Measurements from ENCODE around the gene MRPL52.
"Not testable (repeated sequence)": the region's sequence is repeated elsewhere in the genome, so short reads cannot be mapped to it uniquely, and the experiment has no call there.

Gene MRPL52

DNA sequence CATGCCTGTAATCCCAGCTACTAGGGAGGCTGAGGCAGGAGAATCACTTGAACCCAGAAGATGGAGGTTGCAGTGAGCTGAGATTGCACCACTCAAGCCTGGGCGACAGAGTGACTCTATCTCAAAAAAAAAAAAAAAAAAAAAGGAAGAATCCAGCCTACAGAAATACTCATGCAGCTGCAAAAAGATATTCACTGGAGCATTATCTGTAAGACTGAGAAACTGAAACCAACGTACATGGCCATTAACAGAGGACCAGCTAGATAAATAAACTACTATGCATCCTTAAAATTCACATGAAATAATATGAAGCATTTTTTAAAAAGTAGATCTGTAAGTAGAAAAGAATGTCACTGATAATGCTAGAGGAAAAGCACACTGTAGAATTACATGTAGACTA is 18.0 kb upstream of the MRPL52 start:
- no peak for DNase-seq

DNA sequence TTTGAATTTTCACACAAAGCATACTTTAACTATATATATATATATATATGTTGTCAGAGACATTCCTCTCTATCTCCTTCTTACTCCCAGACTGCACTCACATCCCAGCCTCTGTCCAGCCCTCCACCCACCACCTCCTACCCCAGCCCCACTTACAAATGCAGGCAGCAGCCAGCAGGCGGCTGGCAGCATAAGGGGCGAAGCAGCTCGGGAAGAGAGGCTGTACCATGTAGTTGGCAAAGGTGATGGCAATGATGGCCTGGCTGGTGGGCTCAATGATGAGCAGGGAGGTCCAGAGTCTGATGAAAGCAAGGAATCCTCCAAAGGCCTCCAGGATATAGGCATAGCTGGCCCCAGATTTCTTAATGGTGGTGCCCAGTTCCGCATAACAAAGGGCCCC is 16.9 kb upstream of the MRPL52 start:
- no peak for DNase-seq

- no peak for DNase-seq
These were observed 16.5 kb upstream of the MRPL52 start for GRCh38 chr14:22813145-22813544.

DNA sequence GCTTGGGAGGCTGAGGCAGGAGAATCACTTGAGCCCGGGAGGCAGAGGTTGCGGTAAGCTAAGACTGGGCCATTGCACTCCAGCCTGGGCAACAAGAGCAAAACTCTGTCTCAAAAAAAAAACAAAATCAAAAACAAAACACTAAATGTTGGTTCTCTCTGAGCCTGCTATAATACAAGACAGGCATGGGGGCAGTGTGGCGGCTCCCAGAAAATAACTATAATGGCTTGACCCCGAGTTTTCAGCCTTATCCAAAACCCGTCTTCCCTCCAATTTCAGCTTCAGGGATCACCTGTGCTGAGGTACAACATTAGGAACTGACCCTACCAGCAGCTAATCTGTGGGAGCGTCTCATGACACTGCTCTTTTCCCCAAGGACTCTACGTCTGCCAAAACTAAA is 15.3 kb upstream of the MRPL52 start:
- DNase-seq: no peak

DNA sequence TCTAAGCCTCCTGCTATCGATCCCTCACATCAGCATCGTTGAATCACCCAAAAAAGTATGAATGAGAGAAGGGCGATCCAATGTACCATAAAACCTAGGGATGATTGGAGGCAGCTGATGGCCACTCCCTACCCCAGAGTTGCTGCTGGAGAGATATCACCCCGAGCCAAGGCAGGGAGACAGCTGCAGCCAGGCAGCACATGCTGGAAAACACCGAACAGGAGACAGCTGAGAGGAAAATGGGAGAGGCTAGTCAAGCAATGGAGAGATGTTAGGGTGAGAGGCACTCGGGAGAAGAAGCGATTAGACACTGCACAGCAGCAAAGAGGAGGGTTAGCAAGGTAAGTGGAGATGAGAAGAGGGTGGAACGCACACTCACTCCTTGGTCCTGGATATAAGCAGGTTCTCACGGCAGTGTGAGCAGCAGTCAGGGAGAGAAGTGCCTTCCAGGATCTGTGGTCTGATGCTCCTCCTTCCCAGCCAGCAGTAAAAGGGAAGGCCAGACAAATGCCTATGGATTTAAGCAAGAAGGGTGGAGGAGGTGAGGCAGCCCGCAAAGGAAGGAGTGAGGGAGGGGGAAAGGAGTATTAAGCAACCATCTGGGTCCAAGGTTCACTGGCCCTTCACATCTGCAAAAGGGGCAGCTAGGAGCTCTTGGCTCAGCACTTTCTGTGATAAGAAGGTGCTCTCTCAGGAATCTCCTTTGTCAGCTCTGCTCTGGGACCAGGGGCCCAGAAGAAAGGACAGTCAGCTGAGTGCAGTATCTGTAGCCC is 14.6 kb upstream of the MRPL52 start, which contains the start of gene SLC7A7:
Gene SLC7A7 (minus strand): TSS at position 495 of the 773 bp plus-strand sequence. CDS start 2,037 bp downstream, outside the sequence.
- DNase-seq: peak; percentile 23

GRCh38 chr14:22819151-22819988 is 10.3 kb upstream of the MRPL52 start:
- no peak for DNase-seq

- DNase-seq: no peak
These were observed 9.0 kb upstream of the MRPL52 start for GRCh38 chr14:22820731-22821130.

DNA sequence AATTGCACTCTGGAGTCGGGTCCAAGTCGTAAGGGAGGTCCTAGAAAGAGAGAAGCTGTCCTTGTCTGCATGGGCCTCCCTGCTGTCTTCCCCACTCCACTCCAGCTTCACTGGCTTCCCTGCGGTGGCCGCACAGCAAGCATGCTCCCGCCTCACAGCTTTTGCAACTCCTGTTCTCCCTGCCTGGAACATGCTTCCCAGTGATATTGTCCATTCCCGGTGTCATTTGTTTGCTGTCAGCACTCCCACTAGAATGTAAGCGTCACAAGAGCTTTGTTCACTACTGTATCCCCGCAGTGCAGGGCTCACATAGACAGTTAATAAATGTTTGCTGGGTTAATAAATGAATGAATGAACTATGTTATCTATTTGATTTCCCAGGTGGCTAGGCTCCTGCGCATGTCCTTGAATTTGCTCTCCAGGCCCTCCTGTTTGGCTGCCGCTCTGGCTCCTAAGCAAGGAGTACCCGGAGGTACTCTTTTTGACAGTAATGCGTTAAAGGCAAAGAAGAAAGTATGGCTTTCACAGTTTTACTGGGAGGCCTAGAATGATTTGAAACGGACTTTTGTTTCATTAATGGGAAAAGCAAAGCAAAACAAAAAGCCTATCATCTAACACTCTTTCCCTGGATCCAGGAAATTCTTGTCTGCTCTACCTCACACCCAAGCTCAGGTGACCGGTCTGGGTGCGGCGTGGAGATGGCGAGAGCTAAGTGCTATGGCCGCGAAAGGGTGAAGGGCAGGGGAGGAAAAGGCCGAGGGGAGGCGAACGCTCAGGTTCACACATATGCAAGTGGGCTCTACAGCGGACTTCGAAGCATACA is 8.3 kb upstream of the MRPL52 start:
- DNase-seq: no peak

GRCh38 chr14:22822016-22822570 is 7.6 kb upstream of the MRPL52 start:
- DNase-seq: no peak

GRCh38 chr14:22822571-22823098 is 7.1 kb upstream of the MRPL52 start:
- peak; percentile 45 for DNase-seq

DNA sequence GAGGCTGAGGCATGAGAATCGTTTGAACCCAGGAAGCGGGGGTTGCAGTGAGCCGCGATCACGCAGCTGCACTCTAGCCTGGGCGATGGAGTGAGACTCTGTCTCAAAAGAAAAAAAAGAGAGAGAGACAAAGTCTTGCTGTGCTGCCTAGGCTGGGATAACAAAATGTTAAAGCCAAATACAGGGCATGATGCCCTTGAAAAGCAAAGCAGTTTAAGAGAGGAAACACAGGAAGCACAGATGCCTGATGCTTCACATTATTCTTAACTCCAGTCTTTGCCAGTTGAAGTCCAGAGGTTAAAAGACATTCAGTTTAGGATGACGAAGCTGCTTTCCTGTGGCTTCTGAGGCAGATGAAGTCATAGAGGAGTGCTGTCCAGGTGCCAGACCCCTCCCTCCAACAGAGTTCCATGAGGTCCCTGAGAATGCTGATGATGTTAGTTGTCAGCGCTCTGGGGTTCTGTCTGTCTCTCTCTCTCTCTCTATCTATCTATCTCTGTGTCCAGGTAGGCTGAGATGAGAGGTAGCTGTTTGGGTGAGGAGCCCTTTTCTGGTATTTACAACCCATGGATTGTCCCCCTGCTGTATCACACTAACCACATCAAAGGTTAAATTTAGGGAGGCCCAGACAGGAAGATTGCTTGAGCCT is 4.9 kb upstream of the MRPL52 start:
- DNase-seq: no peak

DNA sequence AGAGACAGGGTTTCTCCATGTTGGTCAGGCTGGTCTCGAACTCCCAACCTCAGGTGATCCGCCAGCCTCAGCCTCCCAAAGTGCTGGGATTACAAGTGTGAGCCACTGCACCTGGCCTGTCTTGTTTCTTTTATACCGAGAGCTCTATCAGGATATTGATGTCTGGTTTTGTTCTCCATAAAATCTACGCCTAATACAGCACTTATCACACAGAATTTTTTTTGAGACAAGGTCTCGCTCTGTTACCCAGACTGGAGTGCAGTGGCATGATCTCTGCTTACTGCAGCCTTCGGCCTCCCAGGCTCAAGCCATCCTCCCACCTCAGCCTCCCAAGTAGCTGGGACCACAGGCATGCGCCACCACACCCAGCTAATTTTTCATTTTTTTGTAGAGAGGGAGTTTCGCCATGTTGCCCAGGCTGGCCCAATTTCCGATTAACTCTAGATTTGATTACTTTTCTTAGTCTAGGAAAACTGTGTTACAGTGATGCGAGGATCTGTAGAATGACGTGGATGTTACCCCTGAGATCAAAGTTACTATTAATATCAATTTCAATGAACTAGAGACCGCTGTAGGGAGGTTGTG is 519 bp upstream of the MRPL52 start:
- DNase-seq: not testable (repeated sequence)

- DNase-seq: peak; percentile 56
These were observed 840 bp downstream of the MRPL52 start for GRCh38 chr14:22830443-22831010.

DNA sequence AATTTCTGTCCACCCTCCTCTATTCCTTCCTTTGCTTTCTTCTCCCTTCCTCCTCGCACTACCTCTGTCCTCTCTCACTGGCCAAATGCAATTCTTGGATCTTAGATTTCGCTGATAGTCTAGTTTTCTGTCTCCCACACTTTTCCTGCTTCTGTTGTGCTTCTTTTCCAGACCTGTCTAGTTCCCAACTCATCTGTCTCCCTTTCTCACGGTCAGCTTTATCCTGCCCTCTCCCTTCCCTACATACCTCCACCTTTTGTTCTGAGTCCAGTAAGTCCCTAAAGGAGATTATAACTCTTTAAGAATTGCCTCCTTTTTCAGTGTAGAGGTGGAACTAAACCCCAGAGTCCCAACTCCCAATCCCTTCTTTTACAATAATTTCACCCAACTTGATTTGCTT is 5.8 kb downstream of the MRPL52 start:
- no peak for DNase-seq

- no peak for DNase-seq
These were observed 6.8 kb downstream of the MRPL52 start, which contains the start of gene MMP14 for GRCh38 chr14:22836301-22837113. TSS of gene MMP14 (plus strand) at chr14:22836585. CDS start at chr14:22836818, 233 bp downstream.

GRCh38 chr14:22837114-22837749 is 7.5 kb downstream of the MRPL52 start:
- DNase-seq: peak; percentile 11

- DNase-seq: no peak
These were observed 8.3 kb downstream of the MRPL52 start for GRCh38 chr14:22837750-22838538.

- no peak for DNase-seq
These were observed 8.9 kb downstream of the MRPL52 start for GRCh38 chr14:22838631-22839041.

Data from NCI-H82 (cell line).